C4-2B (cell line): ENCODE data around the gene MAP7D1.

Source experiments
- CTCF ChIP-seq: fragments of 450-650 bp; conservative IDR thresholded peaks from 2 replicates; pipeline ENCODE4 v1.5.1; 2017; ENCODE audit warnings: mild to moderate bottlenecking
- ZFX ChIP-seq: fragments of 450-650 bp; IDR thresholded peaks from 2 replicates; pipeline ENCODE4 v1.6.1; 2017

GRCh38 chr1:36168514-36168913 lies 12.6 kb downstream of the MAP7D1 start:
- no peak for TF ChIP-seq CTCF
- TF ChIP-seq ZFX = no peak
